Anterior cingulate cortex (tissue), 58 donors: ENCODE results near the gene TAOK2.

ENCODE experiments used
- DNase-seq, 58 donors: peaks; one replicate each; lab custom pipeline; 2025; lab: John Stamatoyannopoulos, UW

The TAOK2 gene

DNA sequence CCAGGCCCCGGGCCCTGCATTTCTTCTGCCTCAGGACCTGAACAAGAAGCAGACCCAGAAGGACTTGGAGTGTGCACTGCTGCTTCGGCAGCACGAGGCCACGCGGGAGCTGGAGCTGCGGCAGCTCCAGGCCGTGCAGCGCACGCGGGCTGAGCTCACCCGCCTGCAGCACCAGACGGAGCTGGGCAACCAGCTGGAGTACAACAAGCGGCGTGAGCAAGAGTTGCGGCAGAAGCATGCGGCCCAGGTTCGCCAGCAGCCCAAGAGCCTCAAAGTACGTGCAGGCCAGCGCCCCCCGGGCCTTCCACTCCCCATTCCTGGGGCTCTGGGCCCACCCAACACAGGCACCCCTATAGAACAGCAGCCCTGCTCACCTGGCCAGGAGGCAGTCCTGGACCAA, 12.6 kb downstream of the TAOK2 start:
- no peak for DNase-seq

DNA sequence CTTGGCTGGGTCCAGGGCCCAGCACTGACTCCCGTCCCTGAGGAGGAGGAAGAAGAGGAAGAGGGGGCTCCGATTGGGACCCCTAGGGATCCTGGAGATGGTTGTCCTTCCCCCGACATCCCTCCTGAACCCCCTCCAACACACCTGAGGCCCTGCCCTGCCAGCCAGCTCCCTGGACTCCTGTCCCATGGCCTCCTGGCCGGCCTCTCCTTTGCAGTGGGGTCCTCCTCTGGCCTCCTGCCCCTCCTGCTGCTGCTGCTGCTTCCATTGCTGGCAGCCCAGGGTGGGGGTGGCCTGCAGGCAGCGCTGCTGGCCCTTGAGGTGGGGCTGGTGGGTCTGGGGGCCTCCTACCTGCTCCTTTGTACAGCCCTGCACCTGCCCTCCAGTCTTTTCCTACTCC, 13.3 kb downstream of the TAOK2 start:
- DNase-seq, result no peak

DNA sequence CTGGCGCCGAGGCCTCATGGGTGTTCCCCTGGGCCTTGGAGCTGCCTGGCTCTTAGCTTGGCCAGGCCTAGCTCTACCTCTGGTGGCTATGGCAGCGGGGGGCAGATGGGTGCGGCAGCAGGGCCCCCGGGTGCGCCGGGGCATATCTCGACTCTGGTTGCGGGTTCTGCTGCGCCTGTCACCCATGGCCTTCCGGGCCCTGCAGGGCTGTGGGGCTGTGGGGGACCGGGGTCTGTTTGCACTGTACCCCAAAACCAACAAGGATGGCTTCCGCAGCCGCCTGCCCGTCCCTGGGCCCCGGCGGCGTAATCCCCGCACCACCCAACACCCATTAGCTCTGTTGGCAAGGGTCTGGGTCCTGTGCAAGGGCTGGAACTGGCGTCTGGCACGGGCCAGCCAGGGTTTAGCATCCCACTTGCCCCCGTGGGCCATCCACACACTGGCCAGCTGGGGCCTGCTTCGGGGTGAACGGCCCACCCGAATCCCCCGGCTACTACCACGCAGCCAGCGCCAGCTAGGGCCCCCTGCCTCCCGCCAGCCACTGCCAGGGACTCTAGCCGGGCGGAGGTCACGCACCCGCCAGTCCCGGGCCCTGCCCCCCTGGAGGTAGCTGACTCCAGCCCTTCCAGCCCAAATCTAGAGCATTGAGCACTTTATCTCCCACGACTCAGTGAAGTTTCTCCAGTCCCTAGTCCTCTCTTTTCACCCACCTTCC, 13.9 kb downstream of the TAOK2 start:
- no peak for DNase-seq

DNA sequence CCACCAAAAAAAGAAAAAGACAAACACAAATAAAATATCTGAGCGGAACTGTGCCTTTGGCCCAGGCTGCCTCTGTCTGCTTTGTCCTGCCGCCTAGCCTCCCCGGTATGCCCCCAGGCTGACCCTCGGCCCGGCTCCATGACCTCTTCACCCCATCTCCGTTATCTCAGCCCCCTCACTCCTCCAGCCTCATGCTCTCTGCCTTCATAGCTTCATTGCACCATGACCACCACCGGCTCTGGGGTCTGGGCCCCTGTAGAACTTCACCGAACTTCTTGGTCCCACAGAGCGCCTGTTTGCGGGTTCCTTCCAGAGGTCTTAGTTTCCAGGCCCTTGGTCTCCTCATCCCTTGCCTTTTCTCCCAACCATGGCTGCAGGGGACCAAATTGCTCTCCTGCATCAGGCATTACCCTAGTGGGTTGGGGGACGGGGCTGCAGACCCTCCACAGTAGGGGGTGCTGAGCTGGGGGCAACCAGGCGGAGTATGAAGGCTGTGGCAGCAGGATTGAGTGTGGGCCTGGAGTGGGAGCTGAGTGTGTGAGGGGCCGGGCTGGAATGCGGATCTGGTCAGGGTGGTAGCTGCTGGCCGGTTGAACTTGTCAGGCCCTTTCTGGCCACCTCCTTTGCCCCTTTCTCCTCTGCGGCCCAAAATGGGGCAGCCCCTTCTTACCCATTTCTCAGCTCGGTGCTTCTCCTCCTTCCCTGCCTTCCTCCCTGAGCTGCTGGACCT, 14.8 kb downstream of the TAOK2 start:
- DNase-seq, result no peak

DNA sequence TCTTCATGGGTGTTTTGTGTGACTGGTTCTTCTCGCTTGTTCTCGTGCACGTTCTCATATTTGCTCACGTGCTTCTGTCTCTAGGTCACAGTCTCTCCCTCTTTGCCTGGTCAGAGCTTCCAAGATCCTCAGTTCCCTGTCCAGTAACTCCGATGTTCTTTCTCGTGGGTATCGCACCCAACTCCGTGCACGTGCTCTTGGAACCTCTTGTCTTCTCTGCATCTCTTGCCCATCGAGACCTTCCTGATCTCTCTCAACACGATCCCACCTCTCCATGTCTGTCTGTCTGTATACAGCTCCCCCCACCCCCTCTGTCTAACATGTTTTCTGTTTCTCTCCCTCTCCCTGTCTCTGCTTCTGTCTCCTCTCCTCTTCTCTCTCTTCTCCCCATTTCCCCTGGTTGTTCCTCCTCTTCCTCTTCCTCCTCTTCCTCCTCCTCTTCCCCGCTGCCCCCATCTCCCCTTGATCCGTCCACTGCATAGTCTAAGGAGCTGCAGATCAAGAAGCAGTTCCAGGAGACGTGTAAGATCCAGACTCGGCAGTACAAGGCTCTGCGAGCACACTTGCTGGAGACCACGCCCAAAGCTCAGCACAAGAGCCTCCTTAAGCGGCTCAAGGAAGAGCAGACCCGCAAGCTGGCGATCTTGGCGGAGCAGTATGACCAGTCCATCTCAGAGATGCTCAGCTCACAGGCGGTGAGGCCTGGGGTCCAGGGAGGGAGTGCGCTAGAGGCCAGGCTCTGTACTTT, 15.6 kb downstream of the TAOK2 start:
- no peak for DNase-seq

DNA sequence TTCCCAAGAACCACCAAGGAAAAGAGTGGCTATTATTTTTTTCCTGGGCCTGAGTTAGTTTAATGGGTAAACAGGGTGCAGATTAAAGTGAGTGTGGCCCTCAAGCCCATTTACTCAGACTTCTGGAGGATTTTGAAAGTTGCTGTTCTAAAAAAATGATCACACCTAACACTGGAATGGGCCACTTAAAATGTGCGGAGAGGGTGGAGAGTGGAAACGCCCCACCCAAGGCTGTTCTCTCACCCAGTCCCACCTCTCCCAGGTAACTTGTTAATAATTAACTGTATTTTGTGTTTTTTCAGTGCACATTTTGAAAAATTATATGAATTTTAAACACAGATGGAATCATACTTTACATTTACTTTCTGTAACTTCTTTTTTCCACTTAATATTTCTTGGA, 16.4 kb downstream of the TAOK2 start:
- DNase-seq, result no peak

DNA sequence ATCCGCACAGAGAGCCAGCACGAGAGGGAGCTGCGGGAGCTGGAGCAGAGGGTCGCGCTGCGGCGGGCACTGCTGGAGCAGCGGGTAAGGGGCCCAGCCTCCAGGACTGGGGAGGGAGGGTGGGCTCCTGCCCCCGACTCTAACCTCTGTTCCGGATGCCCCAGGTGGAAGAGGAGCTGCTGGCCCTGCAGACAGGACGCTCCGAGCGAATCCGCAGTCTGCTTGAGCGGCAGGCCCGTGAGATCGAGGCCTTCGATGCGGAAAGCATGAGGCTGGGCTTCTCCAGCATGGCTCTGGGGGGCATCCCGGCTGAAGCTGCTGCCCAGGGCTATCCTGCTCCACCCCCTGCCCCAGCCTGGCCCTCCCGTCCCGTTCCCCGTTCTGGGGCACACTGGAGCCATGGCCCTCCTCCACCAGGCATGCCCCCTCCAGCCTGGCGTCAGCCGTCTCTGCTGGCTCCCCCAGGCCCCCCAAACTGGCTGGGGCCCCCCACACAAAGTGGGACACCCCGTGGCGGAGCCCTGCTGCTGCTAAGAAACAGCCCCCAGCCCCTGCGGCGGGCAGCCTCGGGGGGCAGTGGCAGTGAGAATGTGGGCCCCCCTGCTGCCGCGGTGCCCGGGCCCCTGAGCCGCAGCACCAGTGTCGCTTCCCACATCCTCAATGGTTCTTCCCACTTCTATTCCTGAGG, 17.4 kb downstream of the TAOK2 start:
- DNase-seq, result no peak

DNA sequence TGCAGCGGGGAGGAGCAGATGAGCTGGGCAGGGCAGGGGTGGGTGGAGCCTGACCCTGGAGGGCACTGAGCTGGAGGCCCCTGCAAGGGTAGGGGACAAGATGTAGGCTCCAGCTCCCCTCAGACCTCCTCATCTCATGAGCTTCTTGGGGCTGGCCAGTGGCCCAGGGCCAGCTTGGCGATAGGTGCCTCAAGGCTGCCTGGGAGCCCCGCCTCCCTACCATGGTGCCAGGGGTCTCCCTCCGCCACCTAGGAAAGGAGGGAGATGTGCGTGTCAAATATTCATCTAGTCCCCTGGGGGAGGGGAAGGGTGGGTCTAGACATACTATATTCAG, 17.9 kb downstream of the TAOK2 start:
- no peak for DNase-seq

DNA sequence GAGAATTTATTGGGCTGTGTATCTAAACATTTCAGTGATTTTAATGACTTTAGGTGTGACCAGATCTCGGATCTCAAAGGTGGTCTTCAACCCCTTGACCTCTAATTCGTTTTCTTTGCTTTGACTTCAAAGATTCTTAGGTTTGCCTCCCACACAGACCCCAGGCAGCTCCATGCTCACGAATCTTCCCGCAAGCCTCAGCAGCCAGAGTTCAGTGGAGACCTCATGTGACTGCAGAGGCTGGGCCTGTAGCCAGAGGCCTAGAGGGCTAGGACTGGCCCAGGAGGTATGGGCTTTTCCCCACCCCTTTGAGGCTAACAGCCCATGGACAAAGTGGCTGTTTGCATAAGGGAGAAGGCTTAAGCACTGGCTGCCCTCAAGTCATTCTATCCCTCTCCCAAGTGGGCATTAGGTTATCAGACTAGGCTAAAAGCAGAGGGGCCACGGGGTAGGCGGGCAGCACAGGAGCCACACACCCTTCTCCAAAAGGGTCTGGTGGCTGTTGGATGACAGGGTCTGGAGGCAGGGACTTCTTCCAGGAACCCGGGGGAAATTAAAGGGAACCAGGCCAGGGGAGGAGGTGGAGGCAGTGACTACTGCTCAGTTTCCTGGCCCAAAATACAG, 18.8 kb downstream of the TAOK2 start:
- peak in 1 of 58 donors; percentile 7 for DNase-seq

DNA sequence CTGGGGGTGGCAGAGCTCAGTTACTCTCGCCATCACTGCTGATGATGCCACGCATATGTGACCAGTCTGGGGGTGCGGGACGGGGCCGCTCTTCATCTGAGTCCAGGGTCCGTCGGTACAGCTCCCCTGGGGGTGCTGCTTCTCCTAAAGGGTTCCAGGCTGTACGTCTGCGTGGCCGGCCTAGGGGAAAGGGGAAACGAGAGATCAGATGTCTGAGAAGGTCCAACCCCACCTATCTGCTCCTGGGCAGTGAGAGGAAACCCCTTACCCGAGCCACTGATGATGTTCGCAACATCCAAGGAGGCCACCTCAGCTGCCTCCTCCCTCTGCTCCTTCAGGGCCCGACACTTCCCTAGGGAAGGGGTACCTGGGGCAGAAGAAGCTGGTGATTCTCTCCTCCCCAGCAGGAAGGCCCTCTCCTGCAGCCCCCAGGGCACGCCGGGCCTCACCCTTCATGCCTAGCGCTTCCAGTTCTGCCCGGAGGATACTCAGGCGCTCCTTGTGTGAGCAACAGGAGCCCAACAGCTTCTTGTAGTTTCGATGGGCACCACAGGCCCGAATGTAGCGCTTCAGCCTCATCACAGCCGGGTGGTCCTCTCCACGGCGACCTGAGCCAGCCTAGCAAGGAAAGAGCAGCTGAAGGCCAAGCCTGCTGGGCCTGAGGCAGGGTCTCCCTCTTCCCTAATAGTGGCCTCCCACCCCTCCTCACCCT, 19.7 kb downstream of the TAOK2 start:
- no peak for DNase-seq

DNA sequence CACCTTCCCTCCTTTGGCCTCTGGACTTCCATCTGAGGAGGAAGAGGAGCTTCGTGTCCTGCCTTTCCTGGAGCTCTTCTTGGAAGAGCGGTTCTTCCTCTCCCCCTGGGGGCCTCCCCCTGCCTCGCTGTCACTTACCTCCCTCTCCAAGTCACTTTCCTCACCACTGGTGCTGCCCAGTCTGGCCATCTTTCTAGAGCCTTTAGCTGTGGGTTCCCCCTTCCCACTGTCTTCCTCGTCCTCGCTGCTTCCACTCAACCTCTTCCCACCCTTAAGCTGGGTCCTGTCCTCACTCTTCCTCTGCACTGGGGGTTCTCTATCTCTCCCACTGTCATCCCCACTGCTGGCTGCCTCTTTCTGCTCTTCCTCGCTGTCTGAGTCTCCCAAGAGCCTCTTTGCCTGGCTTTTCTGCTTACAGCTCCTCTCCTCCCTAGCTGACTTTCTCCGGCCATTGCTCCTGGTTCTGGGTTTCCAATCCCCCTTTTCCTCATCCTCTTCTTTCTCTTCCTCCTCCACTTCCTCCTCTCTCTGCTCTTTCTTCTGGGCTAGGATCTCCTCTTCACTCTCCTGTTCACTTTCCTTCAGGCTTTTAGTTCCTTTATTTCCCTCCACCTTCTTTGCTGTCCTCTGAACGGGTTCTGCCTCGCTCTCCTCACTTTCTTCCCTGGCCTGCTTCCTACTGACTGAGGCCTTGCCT, 20.4 kb downstream of the TAOK2 start:
- DNase-seq, result no peak

DNA sequence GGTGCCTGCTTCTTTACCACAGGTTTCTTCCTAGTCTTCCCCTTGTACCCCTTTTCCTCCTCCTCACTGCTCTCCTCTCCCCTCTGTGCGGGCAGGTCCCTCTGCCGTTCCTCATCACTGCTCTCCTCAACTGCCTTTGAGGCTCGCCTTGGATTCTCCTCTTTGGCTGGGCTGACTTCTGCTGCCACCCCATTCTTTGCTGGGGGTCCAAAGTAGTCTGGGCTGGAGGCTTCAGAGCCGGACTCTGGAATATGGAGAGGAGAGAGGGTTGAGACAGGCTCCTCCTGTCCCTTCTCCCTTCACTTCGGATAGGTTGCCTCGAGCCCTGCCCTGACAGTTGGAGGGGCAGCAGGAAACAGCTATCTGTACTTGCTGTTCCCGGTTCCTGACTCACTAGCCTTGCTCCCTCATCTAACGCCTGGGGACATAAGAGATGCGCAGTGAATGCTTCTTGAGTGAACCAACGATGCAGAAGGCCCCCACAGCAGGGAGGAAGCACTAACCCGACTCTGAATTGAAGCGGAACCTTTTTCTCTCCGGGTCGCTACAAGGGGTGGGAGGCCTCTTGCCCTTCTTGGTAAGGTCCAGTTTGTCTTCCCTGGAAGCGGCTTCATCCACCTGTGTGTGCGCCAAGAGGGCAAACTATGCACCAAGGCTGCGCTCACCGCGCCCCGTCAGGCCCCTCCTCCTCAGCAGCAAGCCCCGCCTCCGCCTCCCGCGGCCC, 21.1 kb downstream of the TAOK2 start:
- DNase-seq, result peak in 12 of 58 donors; percentile 47 to 65 (median 56)

DNA sequence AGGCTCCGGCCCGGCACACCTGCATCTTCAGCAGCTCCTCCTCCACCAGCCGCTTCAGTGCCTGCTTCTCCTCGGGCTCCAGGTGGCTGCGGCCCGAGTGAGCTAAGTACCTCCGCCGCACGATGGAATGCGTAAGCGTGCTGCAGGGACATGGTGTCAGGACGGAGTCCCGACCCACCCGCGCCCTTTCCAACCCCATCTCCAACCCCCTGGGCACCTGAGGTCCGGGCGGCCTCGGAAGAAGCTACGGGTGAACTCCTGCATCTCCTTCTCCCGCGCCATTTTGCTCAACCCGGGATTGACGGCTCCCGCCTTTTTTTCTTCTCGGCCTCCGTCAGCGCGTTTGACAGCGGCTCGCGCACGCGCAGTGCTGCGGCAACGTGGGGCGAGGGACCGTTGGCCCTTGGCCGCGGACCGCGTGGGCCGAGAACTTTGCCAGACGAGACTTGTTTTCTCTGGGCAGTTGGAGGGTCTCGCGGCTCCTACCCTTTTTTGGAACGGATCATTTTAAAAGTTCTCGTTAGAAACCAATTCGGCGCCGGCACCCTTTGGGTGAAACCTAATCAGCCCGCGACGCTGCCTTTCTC, 21.7 kb downstream of the TAOK2 start, which contains the start of gene HIRIP3:
Gene HIRIP3, minus strand, starts transcription at position 294 of the 587 bp plus-strand sequence. Its CDS starts 12 bp downstream, at position 282.
- peak in 56 of 58 donors; percentile 44 to 90 (median 80) for DNase-seq

DNA sequence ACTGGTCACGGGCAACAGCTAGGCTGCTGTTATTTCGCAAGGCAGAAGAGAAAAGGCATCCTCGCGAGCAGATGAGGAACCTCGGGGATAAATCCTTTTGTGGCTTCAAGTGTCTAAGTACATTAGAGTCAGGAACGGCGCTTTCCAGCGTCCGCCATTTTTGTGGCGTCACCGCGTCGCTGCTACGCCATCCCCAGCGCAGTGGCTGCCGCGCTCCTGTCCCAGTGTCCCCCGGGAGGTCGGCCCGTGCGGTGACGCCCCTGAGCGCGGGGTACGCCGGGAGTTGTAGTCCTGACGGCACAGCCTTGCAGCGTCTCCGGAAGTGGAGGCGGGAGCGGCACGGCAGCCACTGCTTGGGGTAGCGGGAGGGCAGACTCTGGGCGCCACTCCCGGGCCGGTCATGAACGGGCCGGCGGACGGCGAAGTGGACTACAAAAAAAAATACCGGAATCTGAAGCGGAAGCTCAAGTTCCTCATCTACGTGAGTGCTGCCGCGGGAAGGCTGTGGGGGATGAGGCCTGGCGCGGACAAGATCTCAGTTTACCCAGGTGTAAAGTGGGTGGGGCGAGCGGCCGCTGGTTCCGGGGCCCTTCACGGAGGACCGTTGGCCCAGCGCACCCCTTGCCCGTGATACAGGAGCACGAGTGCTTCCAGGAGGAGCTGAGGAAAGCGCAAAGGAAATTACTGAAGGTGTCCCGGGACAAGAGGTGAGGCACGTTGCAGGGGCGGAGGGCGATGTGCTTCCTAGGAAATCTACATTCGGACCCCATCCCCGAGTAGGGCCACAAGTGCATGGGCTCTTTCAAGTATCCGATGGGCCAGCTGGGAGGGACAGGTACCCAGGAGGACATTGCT, 22.5 kb downstream of the TAOK2 start, which contains the start of gene INO80E:
Gene INO80E, plus strand, starts transcription at position 331 of the 855 bp plus-strand sequence. Its CDS starts 70 bp downstream, at position 401.
- DNase-seq, result peak; percentile 86 to 100 (median 97)

DNA sequence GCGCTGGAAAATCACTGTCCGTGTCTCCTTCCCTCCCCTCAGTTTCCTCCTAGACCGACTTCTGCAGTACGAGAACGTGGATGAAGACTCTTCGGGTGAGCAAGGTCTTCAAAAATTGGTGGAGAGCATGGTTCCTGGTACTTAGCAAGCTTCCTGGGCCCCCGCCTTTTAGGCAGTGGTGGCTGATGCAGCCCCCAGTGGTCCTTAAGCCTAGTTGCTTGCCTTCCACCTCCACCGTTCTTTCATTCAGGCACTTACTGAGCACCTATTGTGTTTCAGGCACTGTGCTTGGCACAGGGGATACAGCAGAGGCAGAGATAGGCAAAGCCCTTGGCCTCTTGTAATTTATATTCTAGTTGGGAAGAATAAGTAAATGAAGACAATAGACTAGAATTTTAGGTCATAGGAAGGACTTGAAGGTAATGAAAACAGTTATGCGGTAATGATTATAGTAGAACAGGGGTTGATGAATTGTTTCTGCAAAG, 23.1 kb downstream of the TAOK2 start:
- DNase-seq, result no peak

DNA sequence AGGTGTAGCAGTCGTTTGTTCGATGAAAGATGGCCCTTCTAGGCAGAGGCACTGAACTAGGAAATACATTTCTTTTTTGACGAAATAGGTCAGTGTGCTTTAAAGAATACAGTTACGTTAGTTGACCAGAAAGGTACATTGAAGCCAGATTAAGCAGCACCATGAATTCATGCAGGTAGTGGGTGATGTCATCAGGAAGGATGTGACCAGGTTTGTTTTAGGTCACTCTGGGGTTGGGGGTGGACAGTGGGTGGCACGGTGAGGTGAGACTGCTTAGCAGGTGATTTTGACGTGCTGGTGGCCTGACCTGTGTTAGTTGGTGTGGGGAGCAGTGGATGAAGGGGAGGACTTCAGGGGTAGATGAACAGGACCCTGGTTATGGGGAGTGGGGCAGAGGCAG, 25.9 kb downstream of the TAOK2 start:
- DNase-seq, result no peak
